GM18868 (cell line): ENCODE data around the gene PCBP3.

Experiments
- ATAC-seq: cut with Tn5 transposase; IDR thresholded peaks from one replicate; pipeline ENCODE4 v1.9.1; 2021; ENCODE audit warnings: mild to moderate bottlenecking, moderate library complexity; ENCODE audit not compliant: unreplicated experiment

PCBP3 gene

DNA sequence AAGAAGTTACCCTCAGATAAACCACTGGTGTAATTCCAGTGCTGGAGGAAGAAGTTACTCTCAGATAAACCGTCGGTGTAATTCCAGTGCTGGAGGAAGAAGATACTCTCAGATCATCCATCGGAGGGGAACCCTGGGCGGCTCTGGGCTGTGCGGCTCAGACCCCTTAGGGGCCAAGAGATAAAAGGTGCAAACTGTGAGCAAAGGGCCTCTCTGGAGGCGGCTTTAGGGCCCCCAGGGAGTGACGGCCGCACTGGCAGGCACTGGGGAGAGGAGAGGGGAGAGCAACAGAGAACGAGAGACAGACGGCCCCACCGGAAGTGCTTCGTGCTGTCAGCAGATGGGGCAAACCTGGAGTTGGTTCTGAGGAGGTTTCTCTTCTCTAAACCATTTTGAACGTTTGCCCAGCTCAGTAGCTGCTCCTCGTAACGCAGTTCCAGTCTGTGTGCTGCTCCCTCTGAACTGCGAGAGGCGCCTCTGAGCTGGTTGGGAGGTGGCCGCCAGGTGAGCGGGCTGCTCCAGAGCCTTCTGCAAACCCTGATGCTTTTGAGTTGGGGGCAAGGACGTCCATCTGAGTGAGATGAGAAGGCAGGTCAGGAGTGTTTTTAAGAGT, 275.4 kb downstream of the PCBP3 start:
- ATAC-seq = no peak

DNA sequence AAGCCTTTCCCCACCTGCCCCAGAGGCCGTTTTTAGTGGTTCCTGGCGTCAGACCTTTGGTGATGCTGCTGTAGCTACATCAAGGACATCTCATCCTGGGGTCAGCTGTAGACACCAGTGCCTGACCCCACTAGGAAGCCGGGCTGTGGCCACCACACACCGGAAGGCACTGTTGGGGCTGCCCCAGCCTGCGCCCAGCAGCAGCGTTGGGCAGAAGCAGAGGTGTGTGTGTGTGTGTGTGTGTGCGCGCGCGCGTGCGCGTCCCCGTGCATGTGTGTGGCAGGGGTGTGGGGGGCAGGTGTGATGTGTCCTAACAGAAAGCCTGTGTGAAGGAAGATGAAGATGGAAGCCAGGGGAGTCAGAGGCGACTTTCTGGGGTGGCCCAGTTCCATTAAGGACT, 276.1 kb downstream of the PCBP3 start:
- no peak for ATAC-seq

DNA sequence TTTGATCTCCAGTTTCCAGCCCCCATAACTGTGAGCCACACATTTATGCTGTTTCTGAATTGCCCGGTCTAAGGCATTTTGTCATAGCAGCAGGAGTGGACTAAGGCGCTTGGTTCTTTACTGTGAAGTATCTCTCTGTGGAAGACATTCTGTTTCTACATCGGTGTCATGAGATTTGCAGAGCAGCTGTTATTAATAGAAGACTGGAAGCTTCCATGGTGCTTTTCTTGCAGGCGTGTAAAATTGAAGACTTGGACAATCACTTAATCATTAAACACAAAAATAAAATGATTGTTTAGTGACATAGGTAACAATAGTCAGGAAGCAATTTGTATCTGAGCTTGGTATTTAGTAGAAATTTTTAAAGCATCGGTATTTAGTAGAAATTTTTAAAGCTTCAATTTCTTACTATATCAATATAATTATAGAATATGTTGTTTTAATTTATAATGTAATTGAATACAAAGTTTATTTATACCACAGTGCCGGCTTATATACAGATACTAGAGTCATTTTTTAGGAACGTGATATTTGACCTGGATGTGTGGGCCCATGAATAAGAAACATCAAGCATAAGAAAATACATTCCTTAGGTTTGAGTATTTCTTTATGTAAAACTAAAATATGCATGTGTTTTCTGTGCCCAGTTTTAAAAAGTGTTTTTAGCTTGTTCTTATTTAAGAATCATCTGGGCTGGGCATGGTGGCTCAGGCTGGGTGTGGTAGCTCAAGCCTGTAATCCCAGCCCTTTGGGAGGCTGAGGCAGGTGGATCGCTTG, 277.5 kb downstream of the PCBP3 start:
- ATAC-seq = no peak

DNA sequence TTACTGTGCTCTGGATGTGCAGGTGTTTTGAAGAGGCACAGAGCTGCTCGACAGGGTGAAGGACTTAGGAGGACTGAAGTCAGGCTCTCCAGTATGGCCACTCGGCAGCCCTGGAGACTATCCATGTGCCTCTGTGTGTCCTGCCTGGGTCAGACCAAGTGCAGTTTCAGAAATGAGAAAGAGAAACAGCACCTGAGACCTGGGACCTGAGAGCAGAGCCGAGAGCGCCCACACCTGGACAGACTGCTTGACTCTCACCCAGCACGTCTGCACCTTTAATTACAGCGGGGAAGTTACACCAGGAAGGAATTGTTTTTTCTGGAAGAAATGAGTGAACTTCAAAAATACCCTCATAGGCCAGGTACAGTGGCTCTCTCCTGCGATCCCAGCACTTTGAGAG, 278.4 kb downstream of the PCBP3 start:
- ATAC-seq = no peak

DNA sequence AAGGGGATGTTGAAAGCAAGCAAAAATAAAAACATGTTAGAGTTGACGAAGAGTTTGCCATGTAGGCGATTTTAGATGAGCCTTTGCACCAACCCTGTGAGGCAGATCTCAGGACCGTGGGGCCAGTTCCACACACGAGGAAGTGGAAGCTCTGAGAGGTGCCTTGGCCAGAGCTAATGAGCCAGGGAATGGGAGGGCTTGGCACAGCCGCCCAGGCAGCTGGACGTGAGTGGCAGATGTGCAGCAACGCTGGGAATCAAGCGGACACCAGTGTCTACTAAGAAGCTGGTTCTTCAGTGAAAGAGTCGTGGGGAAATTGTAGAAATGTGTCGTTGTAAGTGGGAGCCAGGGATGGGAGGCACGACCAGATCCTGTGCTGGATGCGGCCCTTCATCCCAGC, 279.1 kb downstream of the PCBP3 start:
- ATAC-seq = no peak

DNA sequence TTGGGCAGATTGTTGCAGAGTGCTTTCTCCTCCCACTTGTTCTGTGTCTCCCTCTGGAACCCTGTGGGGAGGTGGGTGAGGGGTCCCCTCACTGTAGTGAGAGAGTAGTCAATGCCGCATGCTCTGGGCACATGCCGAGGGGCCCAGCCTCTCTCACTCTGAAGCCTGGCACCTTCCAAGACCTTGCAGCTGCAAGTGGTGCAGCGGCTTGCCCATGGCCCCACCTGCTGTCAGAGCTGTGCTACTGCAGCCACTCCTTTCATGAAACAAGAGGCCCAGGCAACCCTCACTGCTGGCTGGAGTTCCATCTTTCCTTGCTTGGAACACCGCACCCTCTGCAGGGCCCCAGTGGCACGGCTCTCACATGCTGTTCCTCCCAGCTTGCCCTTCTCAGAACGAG, 279.6 kb downstream of the PCBP3 start:
- ATAC-seq = no peak

DNA sequence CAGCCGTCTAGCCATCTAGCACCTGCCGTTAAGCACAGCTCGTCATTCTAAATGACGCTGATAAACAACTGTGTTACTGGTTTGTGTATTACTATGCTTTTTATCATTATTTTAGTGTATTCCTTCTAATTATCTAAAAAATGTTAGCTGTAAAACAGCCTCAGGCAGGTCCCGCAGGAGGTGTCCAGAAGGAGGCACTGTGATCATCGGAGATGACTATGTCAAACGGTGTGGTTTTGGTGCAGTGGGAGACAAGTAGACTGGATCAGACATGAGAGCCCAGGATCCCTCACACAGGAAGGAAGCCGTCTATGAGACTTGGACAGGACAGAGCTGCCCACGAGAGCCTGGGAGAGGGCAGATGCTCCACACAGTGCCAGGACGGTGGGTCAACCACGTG, 282.8 kb downstream of the PCBP3 start:
- no peak for ATAC-seq

DNA sequence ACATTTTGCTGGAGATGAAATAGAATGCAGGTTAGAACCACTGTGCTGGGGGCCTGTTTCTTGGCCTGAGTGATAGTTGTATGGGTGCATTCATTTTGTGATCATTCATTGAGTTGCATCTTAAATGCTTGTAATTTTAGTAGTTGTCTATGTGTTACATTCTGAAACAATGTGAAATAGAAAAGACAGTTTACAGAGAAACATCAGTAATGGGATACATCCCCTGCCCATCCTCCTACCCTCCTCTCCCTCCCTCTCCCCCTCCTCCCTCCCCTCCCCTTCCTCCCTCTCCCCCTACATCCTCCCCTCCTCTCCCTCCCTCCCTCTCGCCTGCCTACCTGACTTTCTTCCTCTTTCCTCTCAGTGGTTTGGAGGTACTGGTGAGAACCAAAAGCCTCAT, 283.5 kb downstream of the PCBP3 start:
- ATAC-seq = no peak

DNA sequence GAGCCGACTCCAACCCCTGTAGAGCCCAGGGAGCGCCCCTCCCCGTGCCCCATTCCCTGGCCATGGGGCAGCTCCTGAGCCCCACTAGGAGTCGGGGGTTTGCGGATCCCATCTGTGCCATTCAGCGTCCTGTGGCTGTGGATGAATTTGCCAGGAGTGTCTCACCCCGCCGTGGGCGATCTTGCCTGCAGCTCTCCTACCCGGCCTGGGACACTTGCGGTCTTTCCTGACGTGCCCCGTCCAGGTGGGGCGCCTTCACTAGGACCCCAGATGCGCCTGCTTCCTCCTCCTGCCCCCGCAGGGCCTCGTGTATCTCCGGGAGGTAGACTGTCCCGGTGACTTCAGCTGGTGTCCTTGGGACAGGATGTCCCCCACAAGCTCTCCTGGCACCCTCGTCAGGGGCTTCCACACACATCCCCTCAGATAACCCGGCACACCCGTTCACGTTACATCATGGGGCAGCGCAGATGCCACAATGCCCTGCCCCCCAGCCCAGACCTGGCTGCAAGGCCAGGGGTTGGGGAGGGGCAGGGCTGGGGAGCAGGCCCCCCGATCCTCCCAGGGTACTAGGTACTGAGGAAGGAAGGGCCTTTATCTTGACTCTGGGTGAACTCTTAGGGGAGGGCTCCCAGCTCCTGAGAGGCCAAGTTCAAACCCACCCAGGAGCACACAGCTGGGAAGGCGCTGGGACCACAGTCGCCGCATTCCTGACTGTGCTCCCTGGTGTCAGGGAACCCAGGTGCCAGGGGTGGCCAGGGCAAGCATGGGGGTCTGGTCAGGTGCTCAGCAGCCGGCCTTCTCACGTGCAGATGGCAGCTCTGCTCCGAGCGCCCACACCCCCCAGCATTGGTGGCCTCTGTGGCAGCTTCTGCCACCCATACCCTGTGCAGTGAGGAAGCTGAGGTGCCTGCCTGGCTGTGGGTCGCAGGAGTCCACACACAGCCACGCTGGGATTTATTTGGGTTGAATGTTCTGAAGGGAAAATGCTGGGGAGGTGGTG, 284.6 kb downstream of the PCBP3 start:
- ATAC-seq = no peak

DNA sequence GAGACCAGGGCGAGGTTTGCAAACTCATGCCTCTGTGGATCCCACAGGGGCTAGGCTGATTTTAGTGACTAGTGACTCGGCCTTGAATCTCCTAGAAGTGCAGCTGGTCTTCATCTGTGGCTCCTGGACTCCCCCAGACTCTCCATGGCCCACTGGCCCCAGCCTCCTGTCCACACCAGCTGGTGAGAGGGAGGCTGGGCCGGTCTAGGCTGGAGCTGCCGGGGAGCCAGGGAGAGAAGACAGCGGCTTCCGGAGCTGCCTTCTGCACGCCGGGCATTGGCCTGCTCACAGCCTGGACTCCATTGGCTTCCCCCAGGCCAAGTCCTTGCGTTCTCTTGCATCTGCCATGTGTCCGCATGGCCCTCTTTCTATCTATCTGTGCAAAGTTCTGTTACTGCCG, 285.9 kb downstream of the PCBP3 start:
- ATAC-seq = no peak

DNA sequence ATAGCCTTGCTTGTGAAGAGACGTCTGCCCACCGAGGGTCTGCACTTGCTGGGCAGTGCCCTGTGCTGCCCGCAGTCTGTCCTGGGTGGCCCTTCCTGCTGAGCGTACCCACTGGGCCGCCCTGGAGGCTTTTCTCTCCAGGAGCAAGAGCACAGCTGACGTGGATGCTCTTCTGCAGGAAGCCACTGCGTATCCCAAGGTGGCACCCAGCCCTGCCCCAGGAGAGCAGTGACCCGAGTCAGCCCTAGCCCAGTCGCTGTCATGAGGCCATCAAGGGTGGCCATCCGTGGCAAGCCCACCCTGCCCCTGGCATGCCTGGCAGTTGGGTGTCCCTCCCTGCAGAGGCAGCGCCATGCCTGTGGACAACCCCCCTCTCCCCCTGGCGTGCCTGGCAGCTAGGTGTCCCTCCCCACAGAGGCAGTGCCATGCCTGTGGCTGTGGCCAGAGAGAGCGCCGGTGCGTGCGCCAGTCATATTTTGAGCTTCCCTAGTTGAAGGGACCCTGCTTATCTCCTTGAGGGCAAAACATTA, 286.8 kb downstream of the PCBP3 start:
- ATAC-seq = no peak

DNA sequence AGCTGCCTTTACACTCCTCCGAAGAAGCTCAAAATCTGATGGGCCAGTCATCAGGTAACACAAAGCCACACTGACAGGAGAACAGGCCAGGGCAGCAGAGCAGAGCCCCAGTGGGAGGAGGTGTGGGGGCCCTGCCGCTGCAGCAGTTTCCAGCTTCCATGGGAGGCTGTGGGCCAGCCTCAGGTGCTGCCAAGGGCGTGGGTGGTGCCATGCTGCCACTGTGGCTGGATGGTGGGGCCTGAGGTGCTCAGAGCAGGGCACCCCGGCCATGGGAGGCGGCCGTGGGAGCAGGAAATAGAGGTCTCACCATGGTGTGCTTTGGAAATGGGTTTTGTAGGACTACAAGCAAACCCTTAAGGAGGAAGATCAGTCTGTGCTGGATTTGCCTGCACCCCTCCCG, 287.3 kb downstream of the PCBP3 start:
- no peak for ATAC-seq

DNA sequence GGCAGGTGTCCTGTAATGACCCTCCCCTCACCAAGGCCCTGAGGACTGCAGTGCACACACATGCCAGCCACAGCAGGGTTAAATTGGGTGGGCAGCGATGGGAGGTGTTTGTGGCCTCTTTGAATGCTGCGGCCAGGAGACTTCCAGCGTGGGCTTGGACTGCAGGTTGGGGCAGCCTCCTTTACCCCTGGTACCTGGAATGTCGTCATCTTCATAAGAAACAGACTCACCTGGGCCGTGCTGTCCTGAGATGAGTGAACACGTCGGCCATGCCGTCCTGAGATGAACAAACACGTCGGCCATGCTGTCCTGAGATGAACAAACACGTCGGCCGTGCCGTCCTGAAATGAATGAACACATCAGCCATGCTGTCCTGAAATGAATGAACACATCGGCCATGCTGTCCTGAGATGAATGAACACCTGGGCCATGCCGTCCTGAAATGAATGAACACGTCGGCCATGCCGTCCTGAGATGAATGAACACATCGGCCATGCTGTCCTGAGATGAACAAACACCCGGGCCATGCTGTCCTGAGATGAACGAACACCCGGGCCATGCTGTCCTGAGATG, 288.0 kb downstream of the PCBP3 start:
- ATAC-seq = no peak

DNA sequence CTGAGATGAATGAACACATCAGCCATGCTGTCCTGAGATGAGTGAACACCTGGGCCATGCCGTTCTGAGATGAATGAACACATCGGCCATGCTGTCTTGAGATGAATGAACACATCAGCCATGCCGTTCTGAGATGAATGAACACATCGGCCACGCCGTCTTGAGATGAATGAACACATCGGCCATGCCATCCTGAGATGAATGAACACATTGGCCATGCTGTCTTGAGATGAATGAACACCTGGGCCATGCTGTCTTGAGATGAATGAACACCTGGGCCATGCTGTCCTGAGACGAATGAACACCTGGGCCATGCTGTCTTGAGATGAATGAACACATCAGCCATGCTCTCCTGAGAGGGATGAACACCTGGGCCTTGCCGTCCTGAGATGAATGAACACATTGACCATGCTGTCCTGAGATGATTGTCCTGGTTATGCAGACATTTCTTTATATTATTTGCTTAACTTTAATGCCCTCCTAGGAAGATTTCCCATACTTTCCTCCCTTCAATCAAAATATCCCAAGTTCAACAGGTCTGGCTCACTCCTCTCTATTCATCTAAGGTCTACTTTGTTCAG, 289.5 kb downstream of the PCBP3 start:
- ATAC-seq = no peak

DNA sequence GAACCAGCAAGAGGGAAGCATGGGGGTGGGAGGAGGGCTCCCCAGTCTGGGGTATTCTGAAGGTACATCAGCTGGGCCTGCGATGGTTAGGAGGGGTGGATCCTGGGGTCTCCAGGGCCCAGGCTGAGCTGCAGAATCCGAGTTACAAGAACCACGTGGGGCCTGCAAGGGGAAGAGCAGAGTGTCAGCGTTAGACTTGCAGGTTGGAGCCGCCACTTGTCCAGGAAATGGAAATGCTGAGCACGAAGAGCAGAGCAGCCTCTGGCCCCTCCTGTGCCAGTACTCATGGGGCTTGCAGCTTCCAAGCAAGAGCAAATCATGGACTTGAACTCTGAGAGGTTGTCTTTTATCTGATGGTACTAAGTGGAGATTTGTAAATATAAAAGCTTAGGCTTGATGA, 290.6 kb downstream of the PCBP3 start:
- ATAC-seq = no peak

DNA sequence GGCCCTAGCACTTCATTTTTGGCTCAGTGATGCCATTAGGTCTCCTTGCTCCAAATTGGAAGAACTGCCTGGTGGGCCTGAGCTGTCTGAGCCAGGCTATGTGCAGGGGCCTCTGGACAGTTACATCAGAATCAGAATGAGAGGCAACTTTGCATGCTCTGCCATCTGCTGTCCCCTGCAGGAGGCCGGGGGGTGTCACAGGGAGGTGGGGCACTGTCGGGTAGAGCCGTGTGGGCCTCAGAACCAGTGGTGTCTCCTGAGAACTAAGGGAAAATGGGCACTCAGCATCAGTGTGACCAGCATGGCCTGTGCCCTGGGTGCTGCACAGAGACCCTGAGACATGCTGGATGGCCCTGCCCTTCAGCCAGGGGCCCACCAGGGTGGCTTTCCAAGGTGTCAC, 291.0 kb downstream of the PCBP3 start:
- ATAC-seq = no peak

DNA sequence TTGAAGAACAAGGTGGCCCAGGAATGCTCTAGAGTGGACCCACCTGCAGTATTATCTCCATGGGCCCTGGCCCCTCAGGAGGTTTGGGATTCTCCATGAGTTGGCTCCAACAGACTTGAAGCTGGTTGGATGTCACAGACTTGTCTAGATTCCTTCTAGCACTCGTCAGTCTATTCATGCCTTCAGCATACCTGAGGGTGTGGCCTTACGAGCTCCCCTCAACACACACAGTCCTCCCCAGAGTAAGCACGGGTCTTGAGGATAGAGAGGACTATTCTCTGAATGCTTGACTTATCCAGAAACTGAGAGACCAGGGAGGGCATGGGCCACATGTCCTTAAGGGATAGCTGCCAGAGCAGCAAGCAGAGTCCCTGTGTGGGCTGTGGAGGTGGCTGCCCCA, 292.1 kb downstream of the PCBP3 start:
- no peak for ATAC-seq

DNA sequence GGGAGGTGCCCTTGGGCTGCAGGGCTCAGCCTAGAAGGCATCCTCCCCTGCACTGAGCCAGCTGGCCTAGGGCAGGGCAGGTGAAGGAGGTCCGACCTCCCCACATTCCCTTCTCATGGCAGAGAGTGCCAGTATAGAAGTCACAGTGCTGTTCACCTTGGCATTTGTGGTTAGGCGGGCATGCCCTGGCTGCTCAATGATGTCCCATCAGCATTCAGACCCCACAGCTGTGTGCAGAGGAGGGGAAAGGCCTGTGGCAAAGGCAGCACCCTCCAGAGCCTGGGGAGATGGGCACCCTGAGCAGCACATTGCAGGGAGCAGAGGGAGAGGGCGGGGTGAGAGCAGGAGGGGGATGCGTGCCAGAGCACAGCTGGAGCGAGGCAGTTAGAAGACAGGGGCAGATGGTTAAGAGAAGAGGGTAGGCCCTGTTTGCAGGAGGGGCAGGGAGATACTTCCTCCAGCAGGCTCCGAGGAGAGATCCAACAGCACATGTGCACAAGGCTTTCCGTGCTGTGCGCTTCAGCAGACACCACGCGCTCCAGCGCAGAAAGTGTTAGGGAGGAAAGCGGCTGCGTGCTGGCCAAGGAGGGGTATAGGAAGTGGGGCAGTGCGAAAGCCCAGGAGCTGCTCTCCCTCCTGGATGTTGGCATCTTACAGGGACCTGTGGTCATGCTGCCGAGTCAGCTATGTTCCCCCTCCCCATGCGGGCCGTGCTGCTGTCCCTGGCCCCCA, 294.4 kb downstream of the PCBP3 start:
- no peak for ATAC-seq

DNA sequence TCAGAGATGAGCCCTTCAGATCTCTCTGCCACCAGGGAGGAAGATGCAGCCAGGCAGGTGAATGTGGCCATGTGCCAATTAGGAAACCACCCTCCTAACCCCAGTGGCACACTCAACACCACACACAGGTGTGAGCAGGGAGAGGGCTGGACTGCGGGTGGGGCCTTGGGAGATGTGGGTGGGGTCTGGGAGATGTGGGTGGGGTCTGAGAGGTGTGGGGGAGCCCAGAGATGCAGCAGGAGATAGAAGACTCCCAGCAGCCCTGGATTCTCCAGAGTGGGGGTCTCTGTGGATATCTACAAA, 294.9 kb downstream of the PCBP3 start:
- ATAC-seq = no peak

DNA sequence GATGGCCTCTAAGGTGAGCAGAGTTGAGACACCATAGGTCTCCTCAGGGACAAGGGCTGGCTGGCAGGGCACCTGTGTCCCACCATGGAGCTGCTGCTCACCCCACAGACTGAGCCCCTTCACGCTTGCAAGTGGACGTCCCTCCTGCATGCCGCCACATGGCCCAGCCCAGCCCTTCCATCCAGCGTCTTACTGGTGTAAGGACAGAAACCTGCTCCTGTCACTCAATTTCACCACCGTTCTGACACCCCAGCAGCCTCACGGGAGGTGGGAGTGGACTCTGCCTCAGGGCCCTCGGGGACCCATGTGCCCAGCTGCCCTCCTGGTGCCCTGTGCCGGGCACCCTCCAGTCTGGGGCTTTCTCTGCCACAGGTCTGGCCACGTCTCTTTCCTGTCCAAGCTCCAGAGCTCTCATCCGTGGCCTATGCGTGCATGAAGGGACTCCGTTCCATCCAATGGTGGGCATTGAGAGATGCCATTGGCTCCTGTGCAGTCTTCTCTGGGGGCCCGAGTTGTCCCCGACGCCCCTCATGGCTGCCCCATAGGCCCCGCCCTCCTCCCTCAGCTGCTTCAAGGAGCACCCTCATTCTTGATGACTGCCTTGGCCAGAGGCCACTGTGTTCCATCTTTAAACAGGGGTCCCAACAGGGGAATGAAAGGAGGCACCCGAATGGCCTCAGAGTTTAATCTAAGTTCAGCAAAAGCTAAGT, 295.4 kb downstream of the PCBP3 start:
- no peak for ATAC-seq
